NCI-H146 (cell line): ENCODE measurements around the gene GPAM.
"Not testable (repeated sequence)": the region's sequence is repeated elsewhere in the genome, so short reads cannot be mapped to it uniquely, and the experiment has no call there.

ENCODE experiments used
- DNase-seq: peaks from one replicate; lab custom pipeline; 2025; lab: John Stamatoyannopoulos, UW

Gene GPAM

GRCh38 chr10:112132435-112132834, 51.1 kb downstream of the GPAM start:
- DNase-seq: no peak

GRCh38 chr10:112131996-112132395, 51.6 kb downstream of the GPAM start:
- no peak for DNase-seq

- no peak for DNase-seq
Observed at GRCh38 chr10:112131346-112131745, 52.2 kb downstream of the GPAM start.

GRCh38 chr10:112126901-112127300, 56.7 kb downstream of the GPAM start:
- no peak for DNase-seq

- DNase-seq: no peak
Observed at GRCh38 chr10:112126172-112126571, 57.4 kb downstream of the GPAM start.

- DNase-seq: no peak
Observed at GRCh38 chr10:112124866-112125265, 58.7 kb downstream of the GPAM start.

GRCh38 chr10:112122827-112123226, 60.7 kb downstream of the GPAM start:
- no peak for DNase-seq

GRCh38 chr10:112120491-112120890, 63.1 kb downstream of the GPAM start:
- no peak for DNase-seq

- DNase-seq: peak; percentile 9
Observed at GRCh38 chr10:112115781-112116385, 67.7 kb downstream of the GPAM start.

- DNase-seq: not testable (repeated sequence)
Observed at GRCh38 chr10:112109779-112110178, 73.8 kb downstream of the GPAM start.
